GM21381 (cell line): ENCODE measurements around the gene AMD1.

ENCODE experiments used
- ATAC-seq: cut with Tn5 transposase; IDR thresholded peaks from one replicate; pipeline ENCODE4 v1.9.1; 2021; ENCODE audit warnings: mild to moderate bottlenecking, moderate library complexity; ENCODE audit not compliant: unreplicated experiment

Gene AMD1

GRCh38 chr6:110934381-110934898, 59.9 kb downstream of the AMD1 start:
- ATAC-seq: no peak

GRCh38 chr6:110935171-110935570, 60.6 kb downstream of the AMD1 start:
- no peak for ATAC-seq

- ATAC-seq: no peak
Measured at GRCh38 chr6:110938171-110938570, 63.6 kb downstream of the AMD1 start.

GRCh38 chr6:110939429-110940200, 65.0 kb downstream of the AMD1 start:
- ATAC-seq: no peak

- ATAC-seq: peak; percentile 99
Measured at GRCh38 chr6:110944681-110945151, 70.1 kb downstream of the AMD1 start.
